Tibial artery (tissue), 4 donors: ENCODE data around the gene MPRIP.

Experiments used
- DNase-seq, 2 donors: peaks; one replicate each; pipeline ENCODE4 v3.0.0-alpha.2; 2019
- H3K27ac ChIP-seq, 2 donors: fragments of 200-600 bp; sonication (generic) in 1 of 2; 1 replicate in 1 of 2; 2 replicates in 1 of 2; pipeline ENCODE4 v1.5.1; 2018 to 2019; ENCODE audit warnings: mild to moderate bottlenecking in 1 of 2
- H3K27me3 ChIP-seq, 2 donors: fragments of 200-600 bp; sonication (generic) in 1 of 2; one replicate each; pipeline versions ENCODE4 v1.5.1 to v1.6.0; 2016 to 2019
- H3K36me3 ChIP-seq, 3 donors: fragments of 200-600 bp; sonication (generic) in 2 of 3; one replicate each; pipeline ENCODE4 v1.5.1; 2016 to 2019; ENCODE audit warnings: mild to moderate bottlenecking in 2 of 3
- H3K4me1 ChIP-seq, 4 donors: fragments of 200-600 bp; sonication (generic) in 2 of 4; 1 replicate in 3 of 4; 2 replicates in 1 of 4; pipeline ENCODE4 v1.5.1; 2016 to 2019
- H3K4me3 ChIP-seq, 2 donors: fragments of 200-600 bp; sonication (generic) in 1 of 2; 1 replicate in 1 of 2; 2 replicates in 1 of 2; pipeline ENCODE4 v1.5.1; 2018 to 2019; ENCODE audit warnings: mild to moderate bottlenecking in 2 of 2
- H3K9me3 ChIP-seq, 3 donors: fragments of 200-600 bp; sonication (generic) in 1 of 3; one replicate each; pipeline ENCODE4 v1.5.1; 2016 to 2019
- intact Hi-C: fragments of 100-400 bp; cut with DNase I; formaldehyde crosslinking; loops from one replicate; pipeline ENCODE4 v1.15.0; 2023; ENCODE audit warnings: low total_unique reads
- TF ChIP-seq, protein P1 (sequence below), 2 experiments: fragments of 200-600 bp in 1 of 2; fragments of 450-650 bp in 1 of 2; IDR thresholded peaks; one replicate each; pipeline ENCODE4 v1.5.1; 2017 to 2019; ENCODE audit warnings: antibody characterized with exemption in 2 of 2, mild to moderate bottlenecking in 1 of 2, moderate library complexity in 1 of 2

Gene MPRIP

DNA sequence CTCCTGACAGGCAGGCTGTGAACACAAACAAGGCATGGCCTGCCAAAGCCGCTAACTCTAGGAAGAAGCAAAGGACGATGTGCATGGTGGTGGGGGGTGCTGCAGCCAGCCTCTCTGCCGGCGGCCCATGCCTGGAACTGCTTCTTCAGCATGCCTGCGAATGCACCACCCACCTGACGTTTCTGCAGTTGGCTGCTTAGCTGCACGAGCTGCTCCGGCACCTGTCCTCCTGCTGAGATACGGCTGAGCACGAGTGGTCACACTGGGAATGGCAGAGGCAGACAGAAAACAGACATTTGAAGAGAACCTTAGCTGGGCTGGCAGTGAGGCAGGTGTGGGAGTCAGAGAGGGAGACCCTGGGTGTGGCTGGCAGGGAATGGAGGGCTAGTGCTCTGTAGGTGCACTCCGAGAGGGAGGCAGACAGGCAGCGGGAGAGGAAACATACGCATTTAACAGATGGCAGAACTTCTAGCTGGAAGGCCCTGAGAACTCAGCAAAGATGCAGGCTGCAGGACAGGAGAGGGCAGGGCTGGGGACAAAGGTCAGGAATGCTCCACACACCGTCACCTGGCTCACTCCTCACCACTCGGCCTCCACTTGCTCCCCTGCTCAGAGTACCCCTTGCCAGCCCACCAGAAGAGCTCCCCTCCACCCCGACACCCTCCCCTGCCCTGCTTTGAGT, 189.5 kb downstream of the MPRIP start:
- H3K36me3 ChIP-seq = peaks cover 47 to 61% (median 55%) of the 10 kb centered on the region in 3 donors
- peak in 1 of 2 donors; percentile 53 for DNase-seq
- no peaks in the 10 kb centered on the region for H3K9me3 ChIP-seq
- H3K4me1 ChIP-seq = peaks cover 0 to 33% (median 17%) of the 10 kb centered on the region in 4 donors
- intact Hi-C loops = loop anchor here (10.0 kb wide), 1 partner anchor 227 kb away; no protein-coding TSS in a partner anchor
- no peak overlapping the region for H3K4me3 ChIP-seq
- TF ChIP-seq, protein P1, sequence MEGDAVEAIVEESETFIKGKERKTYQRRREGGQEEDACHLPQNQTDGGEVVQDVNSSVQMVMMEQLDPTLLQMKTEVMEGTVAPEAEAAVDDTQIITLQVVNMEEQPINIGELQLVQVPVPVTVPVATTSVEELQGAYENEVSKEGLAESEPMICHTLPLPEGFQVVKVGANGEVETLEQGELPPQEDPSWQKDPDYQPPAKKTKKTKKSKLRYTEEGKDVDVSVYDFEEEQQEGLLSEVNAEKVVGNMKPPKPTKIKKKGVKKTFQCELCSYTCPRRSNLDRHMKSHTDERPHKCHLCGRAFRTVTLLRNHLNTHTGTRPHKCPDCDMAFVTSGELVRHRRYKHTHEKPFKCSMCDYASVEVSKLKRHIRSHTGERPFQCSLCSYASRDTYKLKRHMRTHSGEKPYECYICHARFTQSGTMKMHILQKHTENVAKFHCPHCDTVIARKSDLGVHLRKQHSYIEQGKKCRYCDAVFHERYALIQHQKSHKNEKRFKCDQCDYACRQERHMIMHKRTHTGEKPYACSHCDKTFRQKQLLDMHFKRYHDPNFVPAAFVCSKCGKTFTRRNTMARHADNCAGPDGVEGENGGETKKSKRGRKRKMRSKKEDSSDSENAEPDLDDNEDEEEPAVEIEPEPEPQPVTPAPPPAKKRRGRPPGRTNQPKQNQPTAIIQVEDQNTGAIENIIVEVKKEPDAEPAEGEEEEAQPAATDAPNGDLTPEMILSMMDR (IDR thresholded peaks at IDR 0.05) = no peak
- no peak overlapping the region for H3K27ac ChIP-seq
- H3K27me3 ChIP-seq = no peaks in the 10 kb centered on the region

DNA sequence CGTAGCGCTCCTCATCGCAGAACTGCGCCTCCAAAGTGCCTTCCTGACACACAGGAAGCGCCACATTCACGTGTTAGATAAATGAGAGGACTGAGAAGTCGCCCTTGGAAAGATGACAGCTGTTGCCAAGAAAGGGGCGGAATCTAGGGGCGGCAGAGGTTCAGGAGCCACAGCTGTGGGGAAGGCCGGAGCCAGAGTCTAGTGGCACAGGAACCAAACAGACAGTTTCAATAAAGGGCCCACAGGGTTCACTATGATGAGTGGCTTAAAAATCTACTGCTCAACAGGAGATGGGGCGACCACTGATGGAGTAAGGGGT, 190.0 kb downstream of the MPRIP start:
- Histone ChIP-seq H3K9me3 (no peaks in the 10 kb centered on the region), H3K4me3 (no peak overlapping the region), H3K27me3 (no peaks in the 10 kb centered on the region), H3K4me1 (peaks cover 0 to 33% (median 17%) of the 10 kb centered on the region in 4 donors), H3K36me3 (peaks cover 42 to 56% (median 50%) of the 10 kb centered on the region in 3 donors), H3K27ac (no peak overlapping the region)
- TF ChIP-seq, protein P1 (IDR thresholded peaks at IDR 0.05) = no peak
- intact Hi-C loops = loop anchor here (10.0 kb wide), 1 partner anchor 227 kb away; no protein-coding TSS in a partner anchor
- DNase-seq = peak in 1 of 2 donors; percentile 43

DNA sequence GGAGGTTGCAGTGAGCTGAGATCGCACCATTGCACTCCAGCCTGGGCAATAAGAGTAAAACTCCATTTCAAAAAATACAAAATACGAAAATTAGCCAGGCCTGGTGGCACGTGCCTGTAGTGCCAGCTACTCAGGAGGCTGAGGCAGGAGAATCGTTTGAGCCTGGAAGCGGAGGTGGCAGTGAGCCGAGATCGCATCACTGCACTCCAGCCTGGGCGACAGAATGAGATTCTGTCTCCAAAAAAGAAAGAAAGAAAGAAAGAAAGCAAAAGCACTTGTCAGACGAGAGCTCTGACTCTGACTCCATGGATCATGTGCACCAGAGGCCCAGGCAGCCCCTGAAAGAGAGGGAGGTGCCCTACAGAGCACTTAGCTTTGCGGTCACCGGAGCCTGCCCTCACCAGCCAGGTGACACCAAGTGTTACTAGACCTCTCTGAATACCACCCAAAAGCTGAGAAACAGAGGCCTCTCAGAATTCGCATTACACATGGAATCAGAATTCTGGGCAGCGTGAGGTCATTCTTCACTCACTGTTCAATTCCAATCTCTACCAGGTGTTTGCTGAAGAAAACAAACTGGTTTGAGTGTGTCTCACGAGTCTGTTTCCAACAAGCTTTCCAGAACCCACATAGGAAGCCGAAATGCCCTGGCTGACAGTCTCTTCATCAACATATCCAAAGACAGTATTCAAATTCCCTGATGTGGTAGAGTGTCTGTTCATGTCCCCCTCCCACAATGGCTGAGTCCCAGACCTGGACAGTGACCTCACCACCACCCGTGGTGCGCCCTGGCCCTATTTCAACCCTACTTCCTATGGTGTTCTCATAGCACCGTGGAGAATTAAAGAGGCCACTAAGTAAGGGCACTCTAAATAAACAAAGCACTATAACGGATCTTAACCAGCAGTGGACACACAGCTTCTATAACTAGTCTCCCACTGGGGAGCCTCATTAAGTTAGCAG, 193.2 kb downstream of the MPRIP start:
- Histone ChIP-seq H3K9me3 (no peaks in the 10 kb centered on the region), H3K36me3 (peaks cover 15 to 24% (median 23%) of the 10 kb centered on the region in 3 donors), H3K4me3 (peak overlapping the region; percentile 90 to 95), H3K27ac (peak overlapping the region; percentile 93 to 96), H3K27me3 (no peaks in the 10 kb centered on the region), H3K4me1 (peaks cover 0 to 35% (median 18%) of the 10 kb centered on the region in 4 donors)
- no peak for DNase-seq
- TF ChIP-seq, protein P1 (IDR thresholded peaks at IDR 0.05) = no peak
- intact Hi-C loops = loop anchor here (5.0 to 10.0 kb wide), 2 partner anchors 83 to 231 kb away; no protein-coding TSS in a partner anchor

DNA sequence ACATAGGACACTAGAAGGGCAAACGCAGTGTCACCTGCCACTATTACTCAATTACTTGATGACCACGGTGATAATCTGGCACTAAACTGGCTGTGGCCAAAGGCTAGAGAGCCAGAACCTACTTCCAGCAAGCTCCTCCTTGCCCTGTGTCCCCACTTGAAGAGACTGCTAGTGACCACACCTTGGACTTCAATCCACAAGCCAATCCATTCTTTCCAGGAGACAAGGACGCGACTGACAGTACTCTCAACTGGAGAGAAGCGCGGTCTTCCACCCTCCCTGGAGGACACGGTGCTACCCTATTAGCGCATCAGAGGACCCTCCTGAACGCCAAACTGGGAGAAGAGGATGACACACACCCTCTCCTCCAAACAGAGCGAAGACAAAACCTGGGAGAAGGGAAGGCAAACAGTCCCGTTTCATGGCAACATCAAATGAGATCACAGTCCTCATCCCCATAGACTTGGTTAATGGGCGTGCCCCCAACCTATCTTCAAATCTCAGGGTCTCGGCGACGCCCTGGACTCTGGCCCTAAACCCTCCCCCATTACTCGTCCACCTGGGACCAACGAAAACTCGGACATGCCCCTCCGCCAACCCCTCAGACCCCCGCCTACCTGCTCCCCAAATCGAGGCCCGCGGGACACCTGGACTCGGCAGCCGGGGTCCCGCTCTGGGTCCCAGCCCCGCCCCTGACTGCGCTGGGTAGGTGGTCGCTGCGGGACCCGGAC, 194.2 kb downstream of the MPRIP start:
- H3K4me1 ChIP-seq = peaks cover 0 to 35% (median 18%) of the 10 kb centered on the region in 4 donors
- no peaks in the 10 kb centered on the region for H3K27me3 ChIP-seq

More for the DNA sequence above, 194.2 kb downstream of the MPRIP start:
- peaks cover 8 to 14% (median 13%) of the 10 kb centered on the region in 3 donors for H3K36me3 ChIP-seq
- peak overlapping the region; percentile 90 to 95 for H3K4me3 ChIP-seq
- H3K9me3 ChIP-seq = no peaks in the 10 kb centered on the region
- peak overlapping the region; percentile 93 to 96 for H3K27ac ChIP-seq
- intact Hi-C loops = loop anchor here (5.0 to 10.0 kb wide), 2 partner anchors 84 to 232 kb away; no protein-coding TSS in a partner anchor
- TF ChIP-seq, protein P1 (IDR thresholded peaks at IDR 0.05) = no peak
- DNase-seq = no peak
